ENCODE results near the gene PIKFYVE. TPM values are rescaled to one million over a fixed set of nuclear protein-coding genes. Genes with fewer than 3 reads are reported as not detected.

The PIKFYVE gene
- total RNA-seq, 1 experiment from 2014 or later = 27.2 TPM

- no peak overlapping the region for H2BK15ac ChIP-seq (ENCODE audit: low read depth, low read length)
- Mint-ChIP-seq H3K4me1 (peaks cover 9 to 10% of the 10 kb centered on the region in 2 experiments), H3K4me3 (no peak overlapping the region), H3K27me3 (ENCODE audit: low read depth) (no peaks in the 10 kb centered on the region; the same call in 1 of the 2 replicates), H3K36me3 (ENCODE audit: insufficient read depth in 1 of 3, low read depth in 3 of 3) (peaks cover 11 to 37% (median 24%) of the 10 kb centered on the region in 3 experiments), H3K9me3 (peaks cover 10 to 18% of the 10 kb centered on the region in 2 experiments), H3K27ac (no peak overlapping the region)
- no peak overlapping the region for H2BK12ac ChIP-seq (ENCODE audit: insufficient read length, low read depth, low read length)
- H4K20me1 ChIP-seq (ENCODE audit: control insufficient read depth, insufficient read depth, insufficient read length) = no peaks in the 10 kb centered on the region
- no peak overlapping the region for H2AFZ ChIP-seq (ENCODE audit: low read length)
- no peaks in the 10 kb centered on the region for H3K9me3 ChIP-seq (ENCODE audit: control insufficient read depth, low read depth, low read length)
- no peaks in the 10 kb centered on the region for H3K23me2 ChIP-seq (ENCODE audit: insufficient read length, low read depth, low read length, poor library complexity, severe bottlenecking)
- H3K9ac ChIP-seq (ENCODE audit: extremely low read depth, insufficient read length, low read length) = no peak overlapping the region
- no peak overlapping the region for H3K14ac ChIP-seq (ENCODE audit: insufficient read depth, low read length)
- no peak overlapping the region for H2BK120ac ChIP-seq (ENCODE audit: low read depth, low read length, poor library complexity, severe bottlenecking)
- H4K5ac ChIP-seq (ENCODE audit: insufficient read length, low read depth, low read length) = no peak overlapping the region
- H3K4me1 ChIP-seq (ENCODE audit: insufficient read depth, low read length) = no peaks in the 10 kb centered on the region
- H4K91ac ChIP-seq (ENCODE audit: insufficient read length, low read depth, low read length) = no peak overlapping the region
- WGBS (ENCODE audit: extremely low coverage, insufficient read length, low lambda C conversion rate) = no CpG with 5 or more reads among the region's 48 CpGs
- H2BK5ac ChIP-seq (ENCODE audit: insufficient read length, low read length) = no peak overlapping the region
- H3K4me2 ChIP-seq (ENCODE audit: insufficient read depth, insufficient read length, low read length) = no peak overlapping the region
- no peaks in the 10 kb centered on the region for H3K79me1 ChIP-seq (ENCODE audit: insufficient read depth, low read depth, low read length, poor library complexity, severe bottlenecking)
- no peak overlapping the region for H2BK20ac ChIP-seq (ENCODE audit: low read depth, low read length, poor library complexity, severe bottlenecking)
- no peak overlapping the region for H4K8ac ChIP-seq (replicated peaks; ENCODE audit: insufficient read length, low read depth, low read length)
- H3K27me3 ChIP-seq (ENCODE audit: insufficient read depth, low read length) = no peaks in the 10 kb centered on the region
- H3K79me2 ChIP-seq (ENCODE audit: insufficient read depth, low read length) = no peaks in the 10 kb centered on the region
- H3K23ac ChIP-seq (ENCODE audit: insufficient read length, low read depth, low read length) = no peak overlapping the region
- no peak overlapping the region for H3K18ac ChIP-seq (ENCODE audit: insufficient read length, low read depth, low read length)
- H3K4ac ChIP-seq (ENCODE audit: low read depth, low read length) = no peak overlapping the region
- H2AK5ac ChIP-seq (ENCODE audit: insufficient read length, low read length) = no peak overlapping the region
- peak; percentile 39 for DNase-seq
- no peak overlapping the region for H3T11ph ChIP-seq (ENCODE audit: low read length)
- no peak overlapping the region for H3K56ac ChIP-seq (ENCODE audit: insufficient read length, low read depth, low read length)
- H3K27ac ChIP-seq (ENCODE audit: insufficient read length, low read depth, low read length) = no peak overlapping the region
- TF ChIP-seq, protein P1, sequence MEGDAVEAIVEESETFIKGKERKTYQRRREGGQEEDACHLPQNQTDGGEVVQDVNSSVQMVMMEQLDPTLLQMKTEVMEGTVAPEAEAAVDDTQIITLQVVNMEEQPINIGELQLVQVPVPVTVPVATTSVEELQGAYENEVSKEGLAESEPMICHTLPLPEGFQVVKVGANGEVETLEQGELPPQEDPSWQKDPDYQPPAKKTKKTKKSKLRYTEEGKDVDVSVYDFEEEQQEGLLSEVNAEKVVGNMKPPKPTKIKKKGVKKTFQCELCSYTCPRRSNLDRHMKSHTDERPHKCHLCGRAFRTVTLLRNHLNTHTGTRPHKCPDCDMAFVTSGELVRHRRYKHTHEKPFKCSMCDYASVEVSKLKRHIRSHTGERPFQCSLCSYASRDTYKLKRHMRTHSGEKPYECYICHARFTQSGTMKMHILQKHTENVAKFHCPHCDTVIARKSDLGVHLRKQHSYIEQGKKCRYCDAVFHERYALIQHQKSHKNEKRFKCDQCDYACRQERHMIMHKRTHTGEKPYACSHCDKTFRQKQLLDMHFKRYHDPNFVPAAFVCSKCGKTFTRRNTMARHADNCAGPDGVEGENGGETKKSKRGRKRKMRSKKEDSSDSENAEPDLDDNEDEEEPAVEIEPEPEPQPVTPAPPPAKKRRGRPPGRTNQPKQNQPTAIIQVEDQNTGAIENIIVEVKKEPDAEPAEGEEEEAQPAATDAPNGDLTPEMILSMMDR (conservative IDR thresholded peaks at IDR 0.05) = no peak
Measured at GRCh38 chr2:208360259-208361076, 94.4 kb downstream of the PIKFYVE start.
